Measurements from ENCODE around the gene SOCS3. TPM values are rescaled to one million over a fixed set of nuclear protein-coding genes. Genes with fewer than 3 reads are reported as not detected.

SOCS3 gene
- total RNA-seq, 1 donor from 2014 or later, result 15.7 TPM

DNA sequence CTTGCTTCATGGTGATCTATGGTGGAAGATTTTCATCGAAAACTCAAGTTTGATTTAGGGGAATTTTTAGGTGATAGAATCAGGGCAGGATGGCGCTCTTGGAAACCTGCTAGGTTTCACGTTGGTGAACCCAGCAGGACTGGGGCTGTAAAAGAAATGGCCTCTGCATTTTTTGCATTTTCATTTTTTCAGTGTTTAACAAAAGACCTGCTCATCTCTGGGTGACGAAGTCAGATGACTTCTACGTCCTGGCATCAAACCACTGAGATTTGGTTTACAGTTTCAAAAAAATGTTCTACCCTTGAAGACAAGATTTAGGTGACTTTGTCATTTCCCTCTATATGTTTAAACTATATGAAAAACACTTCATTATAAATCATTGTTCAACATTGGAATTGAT lies 20.5 kb upstream of the SOCS3 start:
- Histone ChIP-seq H3K9ac (ENCODE audit: low read depth in 1 of 3, low read length in 3 of 3) (no peak overlapping the region), H3K4me1 (ENCODE audit: control insufficient read depth in 3 of 3, insufficient read depth in 3 of 3, low read length in 3 of 3) (peaks cover 36 to 64% (median 47%) of the 10 kb centered on the region in 3 donors), H3K4me3 (ENCODE audit: low read length in 3 of 3) (no peak overlapping the region), H3K36me3 (ENCODE audit: control insufficient read depth in 3 of 3, insufficient read depth in 3 of 3, low read length in 3 of 3) (peaks cover 0 to 3% (median 0%) of the 10 kb centered on the region in 3 donors), H3K27ac (ENCODE audit: low read depth, low read length) (no peak overlapping the region), H3K9me3 (ENCODE audit: control insufficient read depth in 3 of 3, low read length in 3 of 3) (no peaks in the 10 kb centered on the region), H3K27me3 (ENCODE audit: control insufficient read depth in 3 of 3, insufficient read depth in 3 of 3, low read length in 3 of 3) (no peaks in the 10 kb centered on the region)

DNA sequence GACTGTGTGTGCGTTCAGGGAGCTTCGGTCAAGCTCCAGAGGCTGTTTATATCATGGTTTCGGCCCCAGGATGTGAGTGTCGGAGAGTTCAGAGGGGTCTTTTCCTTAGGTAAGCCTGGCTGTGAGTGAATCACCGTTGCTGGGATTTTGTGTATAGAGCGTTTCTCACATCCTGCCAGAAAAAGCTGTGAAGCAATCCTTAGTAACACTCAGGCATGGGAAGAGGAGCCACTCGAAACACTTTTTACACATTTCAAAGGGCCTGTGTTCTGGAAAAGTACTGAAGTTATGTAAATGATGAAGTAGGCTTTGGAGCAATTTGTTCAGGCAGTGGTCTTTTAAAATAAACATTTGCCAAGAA lies 19.2 kb upstream of the SOCS3 start:
- Histone ChIP-seq H3K9me3 (ENCODE audit: control insufficient read depth in 3 of 3, low read length in 3 of 3) (no peaks in the 10 kb centered on the region), H3K36me3 (ENCODE audit: control insufficient read depth in 3 of 3, insufficient read depth in 3 of 3, low read length in 3 of 3) (peaks cover 0 to 3% (median 0%) of the 10 kb centered on the region in 3 donors), H3K27me3 (ENCODE audit: control insufficient read depth in 3 of 3, insufficient read depth in 3 of 3, low read length in 3 of 3) (no peaks in the 10 kb centered on the region), H3K9ac (ENCODE audit: low read depth in 1 of 3, low read length in 3 of 3) (peak overlapping the region; percentile 91 to 95 (median 93)), H3K4me3 (ENCODE audit: low read length in 3 of 3) (peak overlapping the region; percentile 92 to 96 (median 95)), H3K4me1 (ENCODE audit: control insufficient read depth in 3 of 3, insufficient read depth in 3 of 3, low read length in 3 of 3) (peaks cover 27 to 59% (median 41%) of the 10 kb centered on the region in 3 donors), H3K27ac (ENCODE audit: low read depth, low read length) (peak overlapping the region; percentile 83)

- Histone ChIP-seq H3K27ac (ENCODE audit: low read depth, low read length) (peak within 1 kb of the TSS; percentile 83), H3K4me3 (ENCODE audit: low read length in 3 of 3) (peak within 1 kb of the TSS; percentile 92 to 96 (median 95)), H3K36me3 (ENCODE audit: control insufficient read depth in 3 of 3, insufficient read depth in 3 of 3, low read length in 3 of 3) (peaks cover 0 to 3% (median 0%) of the 10 kb centered on the region in 3 donors), H3K4me1 (ENCODE audit: control insufficient read depth in 3 of 3, insufficient read depth in 3 of 3, low read length in 3 of 3) (peaks cover 22 to 53% (median 35%) of the 10 kb centered on the region in 3 donors), H3K9ac (ENCODE audit: low read depth in 1 of 3, low read length in 3 of 3) (peak within 1 kb of the TSS; percentile 91 to 95 (median 93)), H3K27me3 (ENCODE audit: control insufficient read depth in 3 of 3, insufficient read depth in 3 of 3, low read length in 3 of 3) (no peaks in the 10 kb centered on the region), H3K9me3 (ENCODE audit: control insufficient read depth in 3 of 3, low read length in 3 of 3) (no peaks in the 10 kb centered on the region)
Observed at GRCh38 chr17:78378225-78379130, 18.6 kb upstream of the SOCS3 start, which contains the start of gene PGS1. PGS1 (plus strand) TSS chr17:78378649; CDS start chr17:78378666, 17 bp downstream.

DNA sequence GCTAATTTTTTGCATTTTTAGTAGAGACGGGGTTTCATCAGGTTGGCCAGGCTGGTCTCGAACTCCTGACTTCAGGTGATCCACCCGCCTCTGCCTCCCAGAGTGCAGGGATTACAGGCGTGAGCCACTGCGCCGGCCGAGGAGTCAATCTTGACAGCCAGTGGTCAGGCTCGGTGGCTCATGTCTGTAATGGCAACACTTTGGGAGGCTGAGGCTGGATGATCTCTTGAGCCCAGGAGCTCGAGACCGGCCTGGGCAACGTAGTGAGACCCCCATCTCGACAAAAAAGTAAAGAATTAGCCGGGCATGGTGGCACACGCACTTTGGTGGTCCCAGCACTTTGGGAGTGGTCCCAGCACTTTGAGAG lies 18.0 kb upstream of the SOCS3 start:
- Histone ChIP-seq H3K9ac (ENCODE audit: low read depth in 1 of 3, low read length in 3 of 3) (peak overlapping the region; percentile 91 to 95 (median 93)), H3K27ac (ENCODE audit: low read depth, low read length) (peak overlapping the region; percentile 83), H3K4me3 (ENCODE audit: low read length in 3 of 3) (peak overlapping the region; percentile 92 to 96 (median 95)), H3K4me1 (ENCODE audit: control insufficient read depth in 3 of 3, insufficient read depth in 3 of 3, low read length in 3 of 3) (peaks cover 22 to 48% (median 32%) of the 10 kb centered on the region in 3 donors), H3K36me3 (ENCODE audit: control insufficient read depth in 3 of 3, insufficient read depth in 3 of 3, low read length in 3 of 3) (peaks cover 0 to 3% (median 0%) of the 10 kb centered on the region in 3 donors), H3K27me3 (ENCODE audit: control insufficient read depth in 3 of 3, insufficient read depth in 3 of 3, low read length in 3 of 3) (no peaks in the 10 kb centered on the region), H3K9me3 (ENCODE audit: control insufficient read depth in 3 of 3, low read length in 3 of 3) (no peaks in the 10 kb centered on the region)

DNA sequence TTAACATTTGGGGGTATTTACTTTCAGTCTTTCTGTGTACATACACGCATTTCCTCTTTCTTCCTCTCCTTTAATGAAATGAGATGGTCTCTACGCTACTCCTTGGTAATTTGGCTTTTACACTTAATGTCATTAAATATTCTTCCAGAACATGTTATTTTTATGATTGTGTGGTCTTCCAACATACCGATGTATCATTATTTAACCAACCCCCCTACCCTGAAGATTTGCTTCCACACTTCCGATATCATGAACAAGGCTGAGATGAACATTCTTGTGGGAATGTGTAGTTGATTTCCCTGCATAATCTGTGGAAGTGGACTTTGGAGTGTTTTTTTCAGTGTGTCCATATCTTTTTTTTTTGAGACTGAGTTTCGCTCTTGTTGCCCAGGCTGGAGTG lies 16.3 kb upstream of the SOCS3 start:
- H3K4me1 ChIP-seq (ENCODE audit: control insufficient read depth in 3 of 3, insufficient read depth in 3 of 3, low read length in 3 of 3), result peaks cover 12 to 36% (median 20%) of the 10 kb centered on the region in 3 donors
- H3K9ac ChIP-seq (ENCODE audit: low read depth in 1 of 3, low read length in 3 of 3), result no peak overlapping the region
- no peaks in the 10 kb centered on the region for H3K27me3 ChIP-seq (ENCODE audit: control insufficient read depth in 3 of 3, insufficient read depth in 3 of 3, low read length in 3 of 3)
- peak overlapping the region; percentile 86 for H3K27ac ChIP-seq (ENCODE audit: low read depth, low read length)
- no peaks in the 10 kb centered on the region for H3K9me3 ChIP-seq (ENCODE audit: control insufficient read depth in 3 of 3, low read length in 3 of 3)
- no peak overlapping the region for H3K4me3 ChIP-seq (ENCODE audit: low read length in 3 of 3)
- peaks cover 0 to 2% (median 0%) of the 10 kb centered on the region in 3 donors for H3K36me3 ChIP-seq (ENCODE audit: control insufficient read depth in 3 of 3, insufficient read depth in 3 of 3, low read length in 3 of 3)

DNA sequence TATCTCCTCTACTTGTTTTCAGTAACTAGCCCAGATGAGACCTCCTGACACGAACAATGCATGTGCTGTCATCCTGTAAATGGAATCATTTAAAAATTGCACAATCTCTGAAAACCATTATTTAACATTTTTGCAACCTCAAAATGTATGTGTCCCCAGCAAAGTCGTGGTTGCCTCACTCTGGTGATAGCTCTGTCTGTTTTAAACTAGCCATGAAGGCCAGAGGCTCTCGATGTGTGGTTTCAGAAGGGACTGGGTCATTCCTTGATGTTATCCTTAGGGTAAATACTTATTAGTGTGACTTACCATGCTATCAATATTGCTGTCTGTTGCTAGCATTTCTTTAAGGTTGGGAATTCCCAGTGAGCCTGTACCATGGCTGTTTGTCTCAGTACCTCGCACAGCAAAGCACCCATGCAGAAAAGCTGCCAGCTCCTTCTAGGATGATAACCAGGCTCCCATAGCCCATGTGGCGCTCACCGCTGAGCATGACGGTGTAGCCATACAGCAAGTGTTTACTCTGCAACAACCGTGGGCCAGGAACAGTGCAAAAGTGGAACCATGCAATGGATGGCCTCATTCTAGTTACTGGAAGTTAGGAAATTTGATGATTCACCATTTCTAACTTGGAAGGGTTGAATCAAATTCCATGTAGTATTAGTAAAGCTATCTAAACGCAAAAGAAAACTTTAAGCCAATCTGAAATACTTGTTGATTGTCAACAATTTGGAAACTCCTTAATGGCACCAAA lies 15.7 kb upstream of the SOCS3 start:
- H3K4me3 ChIP-seq (ENCODE audit: low read length in 3 of 3), result no peak overlapping the region
- H3K27ac ChIP-seq (ENCODE audit: low read depth, low read length), result peak overlapping the region; percentile 86
- no peaks in the 10 kb centered on the region for H3K27me3 ChIP-seq (ENCODE audit: control insufficient read depth in 3 of 3, insufficient read depth in 3 of 3, low read length in 3 of 3)
- no peak overlapping the region for H3K9ac ChIP-seq (ENCODE audit: low read depth in 1 of 3, low read length in 3 of 3)
- peaks cover 9 to 32% (median 17%) of the 10 kb centered on the region in 3 donors for H3K4me1 ChIP-seq (ENCODE audit: control insufficient read depth in 3 of 3, insufficient read depth in 3 of 3, low read length in 3 of 3)
- no peaks in the 10 kb centered on the region for H3K9me3 ChIP-seq (ENCODE audit: control insufficient read depth in 3 of 3, low read length in 3 of 3)
- no peaks in the 10 kb centered on the region for H3K36me3 ChIP-seq (ENCODE audit: control insufficient read depth in 3 of 3, insufficient read depth in 3 of 3, low read length in 3 of 3)

GRCh38 chr17:78374631-78375274 lies 14.9 kb upstream of the SOCS3 start:
- Histone ChIP-seq H3K27ac (ENCODE audit: low read depth, low read length) (peak overlapping the region; percentile 86), H3K4me3 (ENCODE audit: low read length in 3 of 3) (no peak overlapping the region), H3K9ac (ENCODE audit: low read depth in 1 of 3, low read length in 3 of 3) (no peak overlapping the region), H3K36me3 (ENCODE audit: control insufficient read depth in 3 of 3, insufficient read depth in 3 of 3, low read length in 3 of 3) (no peaks in the 10 kb centered on the region), H3K27me3 (ENCODE audit: control insufficient read depth in 3 of 3, insufficient read depth in 3 of 3, low read length in 3 of 3) (no peaks in the 10 kb centered on the region), H3K4me1 (ENCODE audit: control insufficient read depth in 3 of 3, insufficient read depth in 3 of 3, low read length in 3 of 3) (peaks cover 9 to 32% (median 15%) of the 10 kb centered on the region in 3 donors), H3K9me3 (ENCODE audit: control insufficient read depth in 3 of 3, low read length in 3 of 3) (no peaks in the 10 kb centered on the region)

- H3K9me3 ChIP-seq (ENCODE audit: control insufficient read depth in 3 of 3, low read length in 3 of 3), result no peaks in the 10 kb centered on the region
- peaks cover 7 to 27% (median 10%) of the 10 kb centered on the region in 3 donors for H3K4me1 ChIP-seq (ENCODE audit: control insufficient read depth in 3 of 3, insufficient read depth in 3 of 3, low read length in 3 of 3)
- no peak overlapping the region for H3K9ac ChIP-seq (ENCODE audit: low read depth in 1 of 3, low read length in 3 of 3)
- no peak overlapping the region for H3K4me3 ChIP-seq (ENCODE audit: low read length in 3 of 3)
- no peaks in the 10 kb centered on the region for H3K27me3 ChIP-seq (ENCODE audit: control insufficient read depth in 3 of 3, insufficient read depth in 3 of 3, low read length in 3 of 3)
- H3K27ac ChIP-seq (ENCODE audit: low read depth, low read length), result peak overlapping the region; percentile 86
- no peaks in the 10 kb centered on the region for H3K36me3 ChIP-seq (ENCODE audit: control insufficient read depth in 3 of 3, insufficient read depth in 3 of 3, low read length in 3 of 3)
Observed at GRCh38 chr17:78374189-78374588, 14.3 kb upstream of the SOCS3 start.

DNA sequence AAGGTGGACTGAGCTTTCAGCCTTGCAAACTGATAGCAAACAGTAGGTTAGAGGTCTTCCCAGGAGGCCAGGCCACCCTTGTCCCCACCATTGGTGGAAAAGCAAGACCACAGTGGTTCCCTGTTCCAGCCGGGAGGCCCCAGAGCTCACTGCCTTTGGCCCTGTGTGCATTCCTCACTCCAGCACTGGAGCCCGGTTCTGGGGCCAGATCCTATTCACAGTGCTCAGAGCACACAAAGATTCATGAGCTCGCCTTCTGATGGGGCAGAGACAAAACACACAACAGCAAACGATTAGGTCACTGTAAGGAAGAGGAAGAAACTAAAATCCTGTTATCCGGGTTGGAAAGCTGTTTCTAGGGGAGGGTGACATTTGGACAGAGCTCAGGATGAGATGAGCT lies 13.0 kb upstream of the SOCS3 start:
- H3K9ac ChIP-seq (ENCODE audit: low read depth in 1 of 3, low read length in 3 of 3), result no peak overlapping the region
- H3K4me3 ChIP-seq (ENCODE audit: low read length in 3 of 3), result no peak overlapping the region
- H3K9me3 ChIP-seq (ENCODE audit: control insufficient read depth in 3 of 3, low read length in 3 of 3), result no peaks in the 10 kb centered on the region
- H3K36me3 ChIP-seq (ENCODE audit: control insufficient read depth in 3 of 3, insufficient read depth in 3 of 3, low read length in 3 of 3), result no peaks in the 10 kb centered on the region
- peaks cover 2 to 19% (median 3%) of the 10 kb centered on the region in 3 donors for H3K4me1 ChIP-seq (ENCODE audit: control insufficient read depth in 3 of 3, insufficient read depth in 3 of 3, low read length in 3 of 3)
- H3K27me3 ChIP-seq (ENCODE audit: control insufficient read depth in 3 of 3, insufficient read depth in 3 of 3, low read length in 3 of 3), result no peaks in the 10 kb centered on the region
- H3K27ac ChIP-seq (ENCODE audit: low read depth, low read length), result no peak overlapping the region
